SH-SY5Y (cell line): ENCODE results near the gene LMO7.

ENCODE experiments used
- GATA2 ChIP-seq: IDR thresholded peaks from 2 replicates; pipeline ENCODE4 v1.6.1; 2011; ENCODE audit warnings: mild to moderate bottlenecking, low read depth, low read length
- GATA3 ChIP-seq: IDR thresholded peaks from 2 replicates; pipeline ENCODE4 v1.6.1; 2011; ENCODE audit warnings: low read depth, mild to moderate bottlenecking, low read length, moderate library complexity

DNA sequence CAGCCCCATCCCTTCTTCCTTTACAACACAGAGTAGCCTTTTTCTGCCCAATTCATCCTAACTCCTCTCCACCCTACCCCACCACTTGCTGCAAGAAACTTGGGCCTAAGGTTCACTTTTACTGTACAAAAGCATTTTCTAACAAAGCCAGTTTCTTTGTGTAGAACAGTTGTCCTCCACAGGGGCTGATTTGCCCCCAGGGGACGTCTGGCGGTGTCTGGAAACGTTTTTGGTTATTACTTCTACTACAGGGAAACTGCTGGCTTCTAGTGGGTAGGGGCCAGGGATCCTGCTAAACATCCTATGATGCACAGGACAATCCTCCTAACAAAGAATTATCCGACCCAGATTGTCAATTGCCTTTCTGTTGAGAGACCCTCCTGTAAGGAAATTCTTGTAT lies 7.3 kb upstream of the LMO7 start:
- TF ChIP-seq GATA2 (no peak), GATA3 (no peak)
